C4-2B (cell line): ENCODE measurements around the gene ALPI.

Experiments
- ZFX ChIP-seq: fragments of 450-650 bp; IDR thresholded peaks from 2 replicates; pipeline ENCODE4 v1.6.1; 2017
- TF ChIP-seq, protein P1 (sequence below): fragments of 450-650 bp; conservative IDR thresholded peaks from 2 replicates; pipeline ENCODE4 v1.5.1; 2017; ENCODE audit warnings: mild to moderate bottlenecking

DNA sequence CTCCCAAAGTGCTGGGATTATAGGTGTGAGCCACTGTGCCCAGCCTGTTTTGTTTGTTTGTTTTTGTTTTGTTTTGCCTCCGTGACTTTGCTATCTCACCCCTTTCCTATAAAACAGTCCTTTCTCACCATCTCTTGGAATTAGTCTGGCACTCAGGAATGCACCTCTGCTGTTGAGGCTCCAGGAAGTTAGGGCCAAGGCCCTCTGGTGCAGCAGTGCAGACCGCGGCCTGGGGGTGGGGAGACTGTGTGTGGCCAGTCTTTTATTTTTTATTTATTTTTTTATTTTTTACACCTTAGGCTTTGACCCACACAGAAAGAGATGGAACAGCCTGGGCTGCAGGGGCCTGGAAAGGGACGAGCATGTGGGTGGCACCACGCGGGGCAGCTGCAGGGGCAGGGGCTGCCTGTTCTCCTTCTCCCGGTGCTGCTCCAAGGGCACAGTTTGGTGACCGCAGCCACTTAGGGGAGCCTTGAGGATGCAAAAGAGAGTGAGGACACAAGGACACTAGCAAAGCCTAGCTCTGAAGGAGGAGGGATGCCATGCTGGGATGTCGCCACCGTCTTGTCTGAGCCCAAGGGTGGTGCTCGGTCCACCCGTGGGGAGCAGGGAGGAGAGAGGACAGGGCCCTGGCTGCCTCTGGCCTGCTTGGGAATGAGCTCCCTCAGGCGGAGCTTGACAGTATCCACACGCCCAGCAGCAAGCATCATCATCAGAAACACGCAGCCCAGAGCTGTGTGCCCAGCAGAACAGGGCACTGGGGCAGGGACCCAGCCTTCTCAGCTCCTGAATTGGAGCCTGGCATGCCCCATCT lies 19.4 kb upstream of the ALPI start:
- TF ChIP-seq, protein P1, sequence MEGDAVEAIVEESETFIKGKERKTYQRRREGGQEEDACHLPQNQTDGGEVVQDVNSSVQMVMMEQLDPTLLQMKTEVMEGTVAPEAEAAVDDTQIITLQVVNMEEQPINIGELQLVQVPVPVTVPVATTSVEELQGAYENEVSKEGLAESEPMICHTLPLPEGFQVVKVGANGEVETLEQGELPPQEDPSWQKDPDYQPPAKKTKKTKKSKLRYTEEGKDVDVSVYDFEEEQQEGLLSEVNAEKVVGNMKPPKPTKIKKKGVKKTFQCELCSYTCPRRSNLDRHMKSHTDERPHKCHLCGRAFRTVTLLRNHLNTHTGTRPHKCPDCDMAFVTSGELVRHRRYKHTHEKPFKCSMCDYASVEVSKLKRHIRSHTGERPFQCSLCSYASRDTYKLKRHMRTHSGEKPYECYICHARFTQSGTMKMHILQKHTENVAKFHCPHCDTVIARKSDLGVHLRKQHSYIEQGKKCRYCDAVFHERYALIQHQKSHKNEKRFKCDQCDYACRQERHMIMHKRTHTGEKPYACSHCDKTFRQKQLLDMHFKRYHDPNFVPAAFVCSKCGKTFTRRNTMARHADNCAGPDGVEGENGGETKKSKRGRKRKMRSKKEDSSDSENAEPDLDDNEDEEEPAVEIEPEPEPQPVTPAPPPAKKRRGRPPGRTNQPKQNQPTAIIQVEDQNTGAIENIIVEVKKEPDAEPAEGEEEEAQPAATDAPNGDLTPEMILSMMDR = no peak
- no peak for TF ChIP-seq ZFX
